Pons (tissue), 1 donor: Measurements from ENCODE around the gene SHC1.
"Not testable (repeated sequence)": the region's sequence is repeated elsewhere in the genome, so short reads cannot be mapped to it uniquely, and the experiment has no call there.

ENCODE experiments used
- DNase-seq: peaks from one replicate; pipeline ENCODE4 v3.0.0-alpha.2; 2016; ENCODE audit warnings: low spot score

Gene SHC1

GRCh38 chr1:154995301-154995983 is 24.9 kb upstream of the SHC1 start:
- DNase-seq: peak; percentile 77

- no peak for DNase-seq
These were observed 24.0 kb upstream of the SHC1 start for GRCh38 chr1:154994591-154994990.

GRCh38 chr1:154994269-154994587 is 23.7 kb upstream of the SHC1 start:
- DNase-seq: no peak

- DNase-seq: no peak
These were observed 23.2 kb upstream of the SHC1 start, which contains the start of gene LENEP for GRCh38 chr1:154993572-154994268. LENEP (plus strand) TSS chr1:154993586; CDS start chr1:154993608, 22 bp downstream.

- DNase-seq: no peak
These were observed 22.4 kb upstream of the SHC1 start for GRCh38 chr1:154992721-154993571.

DNA sequence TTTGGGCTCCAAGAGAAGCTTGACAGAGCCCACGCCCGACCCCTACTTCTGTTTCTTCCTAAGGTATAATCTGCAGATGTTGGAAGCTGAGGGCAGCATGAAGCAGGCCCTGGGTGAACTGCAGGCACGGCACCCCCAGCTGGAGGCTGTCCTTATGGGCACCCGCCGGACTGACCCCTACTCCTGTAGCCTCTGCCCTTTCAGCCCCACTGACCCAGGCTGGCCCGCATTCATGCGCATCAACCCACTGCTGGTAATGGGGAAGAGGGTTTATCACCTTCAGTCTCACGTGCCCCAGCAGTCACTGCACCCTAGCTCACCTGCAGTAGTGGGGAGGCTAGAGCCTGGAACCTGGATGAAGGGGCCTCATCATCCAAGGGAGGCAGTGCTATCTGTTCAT is 19.7 kb upstream of the SHC1 start:
- DNase-seq: no peak

- no peak for DNase-seq
These were observed 18.8 kb upstream of the SHC1 start for GRCh38 chr1:154989195-154989860.

GRCh38 chr1:154988058-154988954 is 17.8 kb upstream of the SHC1 start:
- DNase-seq: no peak

DNA sequence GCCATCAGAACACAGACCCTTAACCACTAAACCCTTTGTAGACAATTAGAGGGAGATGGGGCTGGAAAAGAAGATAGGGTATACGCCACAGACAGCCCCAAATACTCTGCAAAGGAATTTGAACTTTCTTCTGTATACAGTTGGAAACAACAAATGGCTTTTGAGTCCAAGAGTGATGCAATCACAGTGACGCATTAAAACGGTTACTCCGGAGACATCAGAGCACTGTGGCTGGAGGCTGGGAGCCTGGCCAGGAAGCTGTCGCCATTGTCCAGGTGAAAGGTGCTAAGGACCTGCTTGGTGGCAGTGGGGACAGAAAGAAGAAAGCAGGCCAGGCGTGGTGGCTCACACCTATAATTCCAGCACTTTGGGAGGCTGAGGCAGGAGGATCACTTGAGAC is 16.8 kb upstream of the SHC1 start:
- no peak for DNase-seq

- DNase-seq: not testable (repeated sequence)
These were observed 16.2 kb upstream of the SHC1 start for GRCh38 chr1:154986736-154987135.

DNA sequence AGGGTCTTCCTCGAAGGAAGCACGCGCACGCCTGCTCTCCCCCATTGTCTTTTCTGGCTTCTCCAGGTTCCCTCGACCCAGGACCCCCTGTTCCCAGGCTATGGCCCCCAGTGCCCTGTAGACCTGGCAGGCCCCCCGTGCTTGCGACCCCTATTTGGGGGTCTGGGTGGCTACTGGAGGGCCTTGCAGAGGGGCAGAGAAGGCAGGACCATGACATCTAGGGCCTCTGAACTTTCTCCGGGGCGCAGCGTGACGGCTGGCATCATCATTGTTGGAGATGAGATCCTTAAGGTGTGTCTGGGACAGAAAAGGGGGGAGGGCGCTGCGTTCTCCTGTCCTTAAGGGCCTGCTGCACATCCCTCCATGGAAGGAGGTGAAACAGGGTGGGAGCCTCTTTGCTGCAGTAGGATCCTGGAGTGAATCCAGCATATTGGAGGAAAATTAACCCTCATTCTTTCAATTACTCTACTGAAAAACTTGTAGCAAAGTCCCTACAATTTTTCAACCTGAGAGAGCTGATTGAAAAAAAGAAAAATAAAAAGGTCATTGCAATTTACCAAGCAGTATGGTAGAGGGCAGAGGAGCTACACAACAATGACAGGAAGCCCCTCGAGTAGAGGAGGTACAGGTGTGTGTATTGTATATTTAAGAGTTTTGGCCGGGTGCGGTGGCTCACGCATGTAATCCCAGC is 13.4 kb upstream of the SHC1 start:
- DNase-seq: no peak

GRCh38 chr1:154982897-154983648 is 12.5 kb upstream of the SHC1 start, which contains the start of gene FLAD1:
FLAD1 (plus strand) TSS chr1:154983344; CDS start chr1:154983695, 351 bp downstream.
- DNase-seq: peak; percentile 99

- no peak for DNase-seq
These were observed 11.8 kb upstream of the SHC1 start for GRCh38 chr1:154982341-154982740.

DNA sequence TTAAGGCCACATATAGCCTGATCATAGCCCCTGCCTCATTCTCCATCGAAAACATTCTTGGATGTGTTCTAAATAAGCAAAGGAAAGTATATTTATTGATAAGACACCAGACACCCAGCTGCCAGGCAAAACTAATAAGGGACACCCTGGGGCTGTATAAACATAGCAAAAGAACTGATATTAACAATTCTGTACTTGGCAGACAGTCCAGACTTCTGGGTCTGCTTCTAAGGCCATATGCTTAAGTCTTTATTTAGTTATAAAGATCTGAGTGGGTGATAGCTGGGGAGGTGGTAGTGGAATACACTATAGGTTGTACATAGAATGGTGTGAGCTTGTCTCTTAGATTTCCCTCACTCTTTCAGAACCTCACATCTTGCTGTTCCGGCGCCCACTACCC is 7.8 kb upstream of the SHC1 start:
- DNase-seq: no peak

- not testable (repeated sequence) for DNase-seq
These were observed 7.2 kb upstream of the SHC1 start for GRCh38 chr1:154977762-154978161.

DNA sequence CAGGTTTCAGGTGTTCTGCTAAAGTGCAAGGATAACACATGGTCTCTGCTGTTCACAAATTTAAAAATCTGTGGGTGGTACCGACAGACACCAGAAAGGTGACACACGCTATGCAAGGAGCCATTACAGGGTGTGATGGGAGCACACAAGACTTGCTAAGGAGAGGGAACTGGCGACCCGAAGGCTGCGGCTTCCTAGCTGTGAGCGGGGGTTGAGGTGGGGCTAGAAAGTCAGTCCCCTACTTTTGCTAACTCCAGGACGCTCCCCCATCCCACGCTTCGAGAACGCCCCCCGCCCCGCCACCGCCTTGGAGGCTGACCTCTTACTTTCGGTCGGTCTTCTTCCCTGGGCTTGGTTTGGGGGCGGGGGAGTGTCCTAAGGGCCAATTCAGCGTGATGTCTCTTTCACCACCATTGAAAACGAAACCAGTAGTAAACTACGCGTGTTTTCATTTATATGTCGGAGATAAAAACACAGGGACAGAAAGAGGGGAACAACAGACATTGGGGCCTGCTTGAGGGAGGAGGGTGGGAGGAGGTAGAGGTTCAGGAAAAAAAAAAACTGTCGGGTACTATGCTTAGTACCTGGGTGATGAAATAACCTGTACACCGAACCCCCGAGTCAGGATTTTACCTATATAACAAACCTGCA is 5.0 kb upstream of the SHC1 start:
- peak; percentile 53 for DNase-seq

GRCh38 chr1:154974808-154975408 is 4.4 kb upstream of the SHC1 start:
- DNase-seq: peak; percentile 98

DNA sequence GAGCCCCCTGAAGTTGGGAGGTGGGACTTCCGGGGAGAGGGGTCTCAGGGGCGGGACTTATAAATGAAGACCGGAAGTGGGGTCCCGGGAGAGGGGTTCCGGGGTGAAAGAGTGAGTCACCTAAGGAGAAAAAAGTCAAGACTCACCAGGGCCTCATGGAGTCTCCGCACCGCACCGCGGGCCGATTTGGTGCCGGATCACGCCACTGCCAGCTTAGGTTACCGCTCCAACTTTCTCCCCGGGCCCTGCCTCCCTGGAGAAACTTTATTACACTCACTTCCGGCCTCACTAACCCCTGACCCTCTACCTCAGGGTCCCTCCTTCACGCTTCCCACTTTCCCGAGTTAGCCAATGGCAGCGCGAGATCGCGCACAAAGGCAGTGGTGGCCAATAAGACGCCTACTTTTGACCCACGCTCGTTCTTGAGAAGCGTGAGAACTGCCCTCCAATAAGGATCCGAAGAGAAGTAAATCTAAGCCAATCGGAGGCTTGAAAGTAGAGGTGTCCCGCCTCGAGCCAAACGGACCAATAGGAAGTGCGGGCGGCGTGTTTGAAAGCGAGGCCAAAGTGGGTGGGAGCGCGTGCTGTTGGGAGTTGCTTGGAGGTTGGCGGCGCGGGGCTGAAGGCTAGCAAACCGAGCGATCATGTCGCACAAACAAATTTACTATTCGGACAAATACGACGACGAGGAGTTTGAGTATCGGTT is 3.7 kb upstream of the SHC1 start, which contains the start of gene CKS1B:
Gene CKS1B, plus strand, starts transcription at position 580 of the 706 bp plus-strand sequence. Its CDS starts 65 bp downstream, at position 645.
- peak; percentile 100 for DNase-seq
